Fibroblast of the conjunctiva (primary cell): ENCODE data around the gene LAMB3.
A peak's percentile ranks its signal among the peaks of the same experiment; 100 is the strongest.

Source experiments
- DNase-seq: peaks from one replicate; pipeline ENCODE4 v3.0.0-alpha.2; 2010; ENCODE audit warnings: low read depth

The LAMB3 gene

GRCh38 chr1:209630383-209631225, 21.6 kb downstream of the LAMB3 start:
- no peak for DNase-seq

DNA sequence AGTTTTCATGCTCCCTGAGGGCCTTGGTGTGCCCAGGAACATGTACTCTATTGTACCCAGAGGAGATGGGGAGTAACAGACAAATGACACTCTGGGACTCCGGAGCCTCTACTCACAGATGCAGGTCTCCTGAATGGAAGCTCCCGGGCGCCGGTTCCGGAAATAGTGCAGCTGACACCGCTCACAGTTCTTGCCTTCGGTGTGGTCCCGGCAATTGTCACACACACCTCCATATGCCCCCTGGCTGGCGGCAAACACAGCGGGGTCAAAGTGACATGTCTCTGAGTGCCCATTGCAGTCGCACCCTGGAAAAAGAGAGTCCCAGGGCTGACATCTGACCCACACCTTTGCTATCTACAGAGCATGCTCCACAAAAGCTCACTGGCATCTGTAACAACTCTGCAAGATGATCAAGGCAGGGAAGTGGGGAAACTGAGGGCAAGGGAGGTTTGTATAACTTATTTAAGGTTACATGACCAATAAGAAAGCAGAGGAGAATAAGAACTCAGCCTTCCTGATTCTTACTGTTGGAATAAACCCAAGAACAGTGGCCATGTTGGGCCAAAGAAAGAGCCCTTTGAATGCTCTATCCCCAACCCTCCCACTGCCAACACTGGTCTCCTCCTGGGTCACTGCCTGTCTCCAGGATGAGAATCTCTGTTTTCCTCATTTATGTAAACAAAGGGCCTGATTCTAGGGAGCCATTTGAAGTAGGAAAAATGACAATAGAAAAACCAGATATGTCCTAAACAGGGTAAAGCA, 22.4 kb downstream of the LAMB3 start:
- DNase-seq: no peak

GRCh38 chr1:209628618-209629299, 23.5 kb downstream of the LAMB3 start:
- no peak for DNase-seq

DNA sequence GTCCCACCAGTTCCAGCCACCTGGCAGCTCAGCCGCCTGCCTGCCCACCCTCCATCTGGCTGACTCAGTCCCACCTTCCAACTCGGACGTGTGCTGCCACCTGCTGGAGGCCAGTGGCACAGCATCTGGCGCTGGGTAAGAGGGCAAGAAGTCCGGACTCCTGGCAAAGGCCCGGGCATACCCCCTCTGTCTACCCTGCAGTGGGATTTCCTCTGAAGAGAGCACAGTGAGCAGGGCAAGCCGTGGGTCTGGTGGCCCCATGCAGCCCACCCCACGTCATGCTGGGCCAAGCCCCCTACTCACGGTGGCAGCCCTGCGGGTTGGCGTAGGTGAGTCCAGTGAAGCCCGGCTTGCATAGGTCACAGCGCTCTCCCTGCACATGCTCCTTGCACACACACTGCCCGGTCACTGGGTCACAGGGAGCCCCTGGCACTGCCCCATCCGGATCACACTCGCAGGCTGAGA, 24.5 kb downstream of the LAMB3 start:
- DNase-seq: peak; percentile 36

GRCh38 chr1:209627027-209627731, 25.0 kb downstream of the LAMB3 start:
- no peak for DNase-seq

- DNase-seq: no peak
Observed at GRCh38 chr1:209626346-209627026, 25.7 kb downstream of the LAMB3 start.

DNA sequence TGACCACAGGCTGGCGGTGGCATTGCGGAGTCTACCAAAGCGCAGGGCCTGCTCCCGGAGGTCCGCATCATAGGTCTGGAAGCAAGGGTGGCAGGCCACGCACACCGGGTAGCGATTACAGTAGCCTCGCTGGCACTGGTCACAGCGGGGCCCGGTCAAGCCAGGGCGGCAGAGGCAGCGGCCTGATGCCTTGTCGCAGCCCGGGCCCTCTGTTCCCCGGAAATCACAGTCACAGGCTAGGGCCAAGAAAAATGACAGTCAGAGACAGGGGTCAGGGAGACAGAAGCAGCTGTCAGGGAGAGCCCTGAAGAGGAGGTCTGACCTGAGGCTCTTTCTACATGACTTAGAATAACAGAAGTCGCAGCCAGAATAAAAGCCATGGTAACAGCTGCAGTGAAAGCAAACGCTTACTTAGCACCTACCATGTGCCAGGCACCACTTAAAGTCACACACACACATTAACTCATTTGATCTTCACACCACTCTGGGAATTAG, 26.4 kb downstream of the LAMB3 start:
- no peak for DNase-seq

DNA sequence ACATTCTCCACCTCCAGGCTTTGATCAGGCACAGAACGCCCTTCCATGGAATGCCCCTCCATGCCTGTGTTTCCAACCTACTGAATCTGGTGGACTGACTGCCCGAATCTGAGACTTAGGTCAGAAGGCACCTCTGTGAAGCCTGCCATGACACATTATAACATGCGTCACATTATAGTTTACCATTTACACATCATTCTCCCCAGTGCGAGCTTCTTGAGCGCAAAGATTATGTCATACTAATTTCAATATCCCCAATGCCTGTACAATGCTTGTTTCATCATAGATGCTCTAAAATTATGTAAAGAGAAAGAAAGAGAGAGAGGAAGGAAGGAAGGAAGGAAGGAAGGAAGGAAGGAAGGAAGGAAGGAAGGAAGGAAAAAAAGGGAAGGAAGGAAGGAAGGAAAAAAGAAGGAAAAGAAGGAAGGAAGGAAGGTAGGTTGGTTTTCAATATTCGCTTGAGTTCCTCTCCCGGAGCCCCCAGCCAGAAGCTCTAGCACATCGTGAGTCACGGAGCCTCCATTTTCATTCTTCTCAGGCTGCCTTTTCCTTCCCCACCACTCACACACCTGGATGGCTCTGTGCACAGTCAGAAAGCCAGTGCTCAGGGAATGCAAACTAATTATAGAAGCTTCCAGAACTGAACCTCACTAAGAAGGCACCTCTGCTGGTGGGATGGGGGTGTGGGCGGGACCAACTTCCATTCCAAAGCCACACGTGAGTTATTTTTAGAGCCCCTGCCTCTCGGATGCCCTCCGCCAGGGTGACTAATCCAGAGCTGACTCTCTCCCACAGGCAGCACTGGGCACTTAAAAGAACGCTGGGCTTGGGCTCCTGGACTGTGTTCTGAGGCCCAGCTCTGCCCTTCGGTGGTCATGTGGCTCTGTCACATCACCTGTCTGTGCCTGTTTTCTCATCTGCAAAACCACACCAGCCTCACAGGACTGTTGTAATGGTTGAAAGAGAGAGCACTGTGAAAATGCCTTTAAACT, 27.4 kb downstream of the LAMB3 start:
- no peak for DNase-seq

DNA sequence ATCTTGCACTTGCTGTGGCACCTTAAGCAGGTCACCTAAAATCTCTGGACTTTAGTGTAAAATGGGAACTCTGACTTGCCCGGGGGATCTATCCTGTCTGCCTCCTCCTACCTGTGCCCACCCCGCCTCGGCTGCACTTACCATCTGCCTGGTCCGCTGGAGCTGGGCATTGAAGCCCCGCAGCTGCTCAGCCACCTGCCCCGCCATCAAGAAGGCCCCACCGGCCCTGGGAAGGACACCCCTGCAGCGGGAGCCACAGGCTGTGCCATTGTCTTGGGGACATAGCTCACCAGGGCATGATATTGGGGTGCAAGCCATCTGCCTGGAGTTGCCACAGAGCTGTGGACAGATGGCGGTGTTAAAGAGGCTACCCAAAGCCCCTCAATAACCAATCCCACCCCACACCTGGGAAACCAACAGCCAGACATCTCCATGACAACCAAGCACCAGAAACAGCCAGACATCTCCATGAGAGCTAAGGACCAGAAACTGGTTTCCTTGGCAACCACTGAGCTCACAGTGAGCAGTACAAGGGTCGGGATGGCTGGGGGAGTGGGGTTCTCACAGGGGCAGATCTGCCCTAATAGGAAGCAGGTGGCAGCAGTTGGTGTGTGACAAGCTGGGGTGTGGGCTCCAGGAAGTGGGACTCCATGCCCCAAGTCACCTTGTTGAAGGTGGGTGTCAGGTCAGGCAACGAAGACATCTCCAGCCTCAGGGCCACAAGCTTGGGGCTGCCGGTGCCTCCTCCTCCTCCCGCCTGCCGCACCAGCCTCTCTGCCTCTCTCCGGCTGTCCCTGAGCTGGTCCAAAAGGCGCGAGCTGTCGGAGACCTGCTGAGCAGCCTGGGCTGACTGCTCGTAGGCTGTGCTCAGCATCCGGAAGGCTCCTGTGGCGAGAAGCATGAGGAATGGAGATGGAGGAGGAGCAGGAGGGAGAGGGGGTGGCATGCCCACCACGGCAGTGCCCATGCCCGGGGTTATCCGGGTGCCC, 29.1 kb downstream of the LAMB3 start:
- no peak for DNase-seq

- DNase-seq: no peak
Observed at GRCh38 chr1:209621741-209622655, 30.2 kb downstream of the LAMB3 start.

- no peak for DNase-seq
Observed at GRCh38 chr1:209621286-209621685, 30.9 kb downstream of the LAMB3 start.

- DNase-seq: peak; percentile 18
Observed at GRCh38 chr1:209620487-209620884, 31.7 kb downstream of the LAMB3 start.

GRCh38 chr1:209619696-209620486, 32.3 kb downstream of the LAMB3 start:
- DNase-seq: no peak

GRCh38 chr1:209618756-209619420, 33.3 kb downstream of the LAMB3 start:
- DNase-seq: no peak

DNA sequence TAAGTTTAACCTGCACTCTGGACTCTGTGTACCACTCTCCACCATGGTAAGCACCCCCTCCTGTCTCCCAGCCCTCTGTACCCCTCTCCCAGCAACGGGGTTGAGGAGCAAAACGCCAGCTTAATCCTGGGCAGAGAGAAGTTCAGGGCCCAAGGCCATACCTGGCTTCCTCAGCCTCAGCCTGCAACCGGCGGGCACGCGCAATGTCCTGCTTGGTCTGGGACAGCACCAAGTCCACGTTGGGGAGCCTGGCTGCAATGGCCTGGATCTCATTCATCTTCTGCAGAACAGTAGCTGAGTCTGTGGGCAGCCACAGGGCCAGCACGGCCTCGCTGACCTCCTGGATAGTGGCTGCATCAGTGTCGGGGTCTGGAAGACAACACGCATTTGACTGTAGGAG, 33.9 kb downstream of the LAMB3 start:
- DNase-seq: no peak

DNA sequence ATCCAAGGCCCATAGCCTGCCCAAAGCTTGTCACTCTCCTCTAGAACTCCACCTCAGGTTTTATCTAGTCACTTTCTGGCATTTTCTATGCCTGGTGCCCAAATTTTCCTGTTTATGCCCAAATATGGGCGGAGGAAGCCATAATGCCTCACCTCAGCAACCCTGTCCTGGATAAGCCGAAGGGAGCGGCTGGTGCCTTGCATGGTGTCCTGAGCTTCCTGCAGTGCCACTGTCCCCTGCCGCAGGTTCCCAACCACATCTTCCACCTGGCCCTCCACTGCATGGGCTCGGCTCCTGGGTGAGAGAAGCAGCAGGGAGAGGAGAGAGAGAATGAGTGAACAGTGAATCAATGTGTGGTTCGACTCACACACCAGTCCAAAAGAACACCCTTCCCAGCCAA, 34.5 kb downstream of the LAMB3 start:
- DNase-seq: no peak
